Smooth muscle cell of the brain vasculature (primary cell): ENCODE results near the gene EPHA4.

Experiments
- DNase-seq: peaks from one replicate; pipeline ENCODE4 v3.0.0-alpha.2; 2012; ENCODE audit warnings: low read depth, low spot score

The EPHA4 gene

GRCh38 chr2:221476195-221476594 is 95.9 kb downstream of the EPHA4 start:
- DNase-seq: no peak

- DNase-seq: no peak
Measured at GRCh38 chr2:221473451-221473850, 98.7 kb downstream of the EPHA4 start.

- no peak for DNase-seq
Measured at GRCh38 chr2:221468317-221468716, 103.8 kb downstream of the EPHA4 start.

GRCh38 chr2:221467610-221468009 is 104.5 kb downstream of the EPHA4 start:
- DNase-seq: no peak

GRCh38 chr2:221466744-221467143 is 105.4 kb downstream of the EPHA4 start:
- DNase-seq: no peak

- no peak for DNase-seq
Measured at GRCh38 chr2:221465776-221466175, 106.3 kb downstream of the EPHA4 start.

- DNase-seq: no peak
Measured at GRCh38 chr2:221464971-221465370, 107.1 kb downstream of the EPHA4 start.

- DNase-seq: no peak
Measured at GRCh38 chr2:221463241-221463896, 108.7 kb downstream of the EPHA4 start.

GRCh38 chr2:221461901-221462300 is 110.2 kb downstream of the EPHA4 start:
- no peak for DNase-seq

GRCh38 chr2:221460136-221460535 is 112.0 kb downstream of the EPHA4 start:
- no peak for DNase-seq

GRCh38 chr2:221458578-221458977 is 113.5 kb downstream of the EPHA4 start:
- DNase-seq: no peak

GRCh38 chr2:221455214-221455613 is 116.9 kb downstream of the EPHA4 start:
- DNase-seq: no peak

GRCh38 chr2:221454459-221455105 is 117.5 kb downstream of the EPHA4 start:
- no peak for DNase-seq

GRCh38 chr2:221451862-221452788 is 120.0 kb downstream of the EPHA4 start:
- DNase-seq: no peak

- no peak for DNase-seq
Measured at GRCh38 chr2:221450280-221450679, 121.8 kb downstream of the EPHA4 start.

- no peak for DNase-seq
Measured at GRCh38 chr2:221449406-221449805, 122.7 kb downstream of the EPHA4 start.

- no peak for DNase-seq
Measured at GRCh38 chr2:221448844-221449390, 123.2 kb downstream of the EPHA4 start.

- DNase-seq: no peak
Measured at GRCh38 chr2:221448057-221448843, 123.9 kb downstream of the EPHA4 start.

GRCh38 chr2:221447310-221447709 is 124.8 kb downstream of the EPHA4 start:
- no peak for DNase-seq

- DNase-seq: no peak
Measured at GRCh38 chr2:221446140-221446539, 126.0 kb downstream of the EPHA4 start.

GRCh38 chr2:221444106-221444505 is 128.0 kb downstream of the EPHA4 start:
- no peak for DNase-seq
